SJSA1 (cell line): ENCODE measurements around the gene TNFRSF18. TPM values are rescaled to one million over a fixed set of nuclear protein-coding genes. Genes with fewer than 3 reads are reported as not detected.

ENCODE experiments used
- DNase-seq, 2 experiments: peaks; one replicate each; pipeline ENCODE4 v3.0.0-alpha.2; 2015 to 2020; ENCODE audit warnings: low spot score in 2 of 2, low read depth in 1 of 2
- H3K27ac ChIP-seq: fragments of 250-450 bp; sonication (Bioruptor Pico); 2 replicates; pipeline ENCODE4 v1.5.1; 2020; ENCODE audit warnings: mild to moderate bottlenecking, moderate library complexity
- H3K27me3 ChIP-seq: fragments of 250-450 bp; sonication (Bioruptor Pico); replicated peaks from 2 replicates; pipeline ENCODE4 v1.5.1; 2020; ENCODE audit warnings: mild to moderate bottlenecking, moderate library complexity
- H3K36me3 ChIP-seq: fragments of 250-450 bp; sonication (Bioruptor Pico); 2 replicates; pipeline ENCODE4 v1.5.1; 2020; ENCODE audit warnings: mild to moderate bottlenecking
- H3K4me1 ChIP-seq: fragments of 250-450 bp; sonication (Bioruptor Pico); replicated peaks from 2 replicates; pipeline ENCODE4 v1.6.1; 2021; ENCODE audit warnings: mild to moderate bottlenecking
- H3K4me3 ChIP-seq: fragments of 250-450 bp; sonication (Bioruptor Pico); 2 replicates; pipeline ENCODE4 v1.5.1; 2020; ENCODE audit warnings: mild to moderate bottlenecking
- H3K9me3 ChIP-seq: fragments of 250-450 bp; sonication (Bioruptor Pico); replicated peaks from 2 replicates; pipeline ENCODE4 v1.5.1; 2020; ENCODE audit warnings: mild to moderate bottlenecking
- total RNA-seq: library from RNA; depleted of rRNA; stranded (reverse); fragments of >200 nt; shearing (Covaris generic); gene quantifications from 2 replicates; pipeline ENCODE4 v1.2.3, GENCODE V29; 2014

TNFRSF18 gene
- total RNA-seq, 1 experiment from 2014 or later: not detected

DNA sequence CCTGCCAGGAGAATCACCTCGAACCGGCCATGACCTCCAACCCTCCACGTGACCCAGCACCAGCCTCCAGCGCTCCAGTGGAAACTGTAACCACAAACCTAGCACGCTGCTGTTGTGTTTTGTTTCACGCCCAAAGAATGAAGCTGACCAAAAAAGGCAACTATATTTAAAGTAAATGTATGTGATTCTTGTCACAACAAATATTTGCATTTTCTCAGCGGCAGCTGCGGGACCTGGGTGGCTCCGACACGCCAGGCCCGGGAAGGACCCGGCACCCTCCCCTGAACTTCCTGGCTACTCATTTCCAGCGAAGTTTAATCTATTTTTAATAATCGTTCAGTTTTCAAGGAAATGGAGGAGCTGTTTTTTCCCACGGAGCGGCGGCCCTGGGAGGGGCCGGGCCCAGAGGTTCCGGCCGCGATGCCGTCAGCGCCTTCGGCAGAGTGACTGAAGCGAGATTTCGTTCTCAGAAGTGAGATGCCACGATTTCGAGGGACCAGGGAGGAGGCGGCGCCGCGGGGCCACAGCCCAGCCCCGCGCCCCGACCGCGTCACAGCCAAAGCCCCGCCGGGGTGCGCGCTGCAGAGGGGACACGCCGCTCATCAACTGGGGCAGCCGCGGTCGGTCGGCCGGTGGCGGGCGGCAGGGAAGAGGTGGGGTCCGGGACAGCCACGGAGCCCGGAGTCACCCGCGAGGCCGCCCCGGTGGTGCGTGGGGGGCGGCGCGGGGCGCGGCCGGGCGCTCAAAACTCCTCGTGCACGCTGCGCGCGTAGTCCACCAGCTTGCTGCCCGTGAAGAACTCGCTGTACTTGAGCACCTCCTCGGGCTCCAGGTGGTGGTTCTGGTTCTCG lies 10.6 kb upstream of the TNFRSF18 start:
- Histone ChIP-seq H3K4me1 (no peaks in the 10 kb centered on the region), H3K27me3 (no peaks in the 10 kb centered on the region), H3K36me3 (peaks cover 62% of the 10 kb centered on the region), H3K4me3 (no peak overlapping the region), H3K27ac (no peak overlapping the region), H3K9me3 (no peaks in the 10 kb centered on the region)
- no peak for DNase-seq

DNA sequence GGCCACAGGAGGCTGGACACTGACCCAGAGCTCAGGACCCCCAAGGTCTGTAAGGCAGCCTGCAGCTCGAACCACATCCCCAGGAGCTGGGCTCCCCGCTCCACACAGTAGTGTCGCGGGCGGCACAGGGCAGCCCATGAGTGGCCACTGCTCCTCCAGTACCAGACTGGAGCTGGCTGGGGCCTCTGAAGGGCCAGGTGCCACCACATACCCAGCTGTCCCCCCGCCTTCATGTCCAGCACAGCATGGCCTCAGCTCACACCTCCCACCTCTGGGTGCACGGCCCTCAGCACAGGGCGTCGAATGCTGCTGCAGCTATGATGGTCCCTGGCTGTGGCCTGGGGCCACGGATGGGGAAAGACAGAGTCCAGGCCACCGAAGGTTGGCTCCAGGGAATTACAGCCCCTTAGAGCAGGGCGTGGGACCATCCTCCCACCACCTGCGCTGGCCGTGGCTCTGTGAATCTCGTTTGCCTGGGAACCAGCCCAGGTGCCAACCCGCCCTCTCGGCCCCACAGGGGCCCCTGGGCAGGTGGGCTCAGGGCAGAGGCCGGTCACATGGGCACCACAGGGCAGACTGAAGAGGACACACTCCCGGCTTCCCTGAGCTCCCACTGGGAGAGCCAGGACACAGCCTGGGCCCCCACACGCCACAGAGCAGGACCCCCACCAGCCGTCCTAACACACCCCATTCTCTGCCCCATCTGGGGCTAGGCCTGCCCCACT lies 9.7 kb upstream of the TNFRSF18 start:
- no peak for DNase-seq
- Histone ChIP-seq H3K4me1 (no peaks in the 10 kb centered on the region), H3K36me3 (peaks cover 54% of the 10 kb centered on the region), H3K27me3 (no peaks in the 10 kb centered on the region), H3K4me3 (no peak overlapping the region), H3K27ac (no peak overlapping the region), H3K9me3 (no peaks in the 10 kb centered on the region)

DNA sequence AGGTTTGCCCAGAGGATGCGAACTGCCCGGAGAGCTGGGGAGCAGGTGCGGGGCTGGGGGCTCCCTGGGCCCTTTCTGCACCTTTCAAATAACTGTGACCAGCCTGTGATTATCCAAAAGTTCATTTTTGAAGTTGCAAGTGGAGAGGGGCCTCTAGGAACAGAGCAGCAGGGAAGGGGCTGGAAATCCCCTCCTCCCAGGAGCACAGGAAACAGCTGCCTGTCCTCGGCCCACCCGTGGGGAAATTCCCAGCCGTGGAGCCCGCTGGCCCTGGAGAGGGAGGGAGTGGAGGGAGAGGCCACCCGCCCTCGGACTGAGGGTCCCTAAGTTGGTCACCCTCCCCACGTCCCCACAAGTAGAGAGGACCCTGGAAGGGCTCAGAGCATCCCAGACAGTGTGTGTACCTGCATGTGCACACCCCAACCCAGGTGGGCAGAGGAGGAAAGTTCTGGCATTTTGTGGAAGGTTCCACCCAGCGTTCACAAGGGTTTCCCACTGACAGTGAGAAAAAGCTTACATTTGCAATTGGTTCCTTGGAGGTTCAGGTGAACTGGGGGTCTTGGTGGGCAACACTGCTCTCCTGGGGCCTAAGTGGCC lies 8.8 kb upstream of the TNFRSF18 start:
- no peaks in the 10 kb centered on the region for H3K4me1 ChIP-seq
- H3K4me3 ChIP-seq: no peak overlapping the region
- DNase-seq: no peak
- H3K36me3 ChIP-seq: peaks cover 45% of the 10 kb centered on the region
- no peak overlapping the region for H3K27ac ChIP-seq
- H3K27me3 ChIP-seq: no peaks in the 10 kb centered on the region
- no peaks in the 10 kb centered on the region for H3K9me3 ChIP-seq

DNA sequence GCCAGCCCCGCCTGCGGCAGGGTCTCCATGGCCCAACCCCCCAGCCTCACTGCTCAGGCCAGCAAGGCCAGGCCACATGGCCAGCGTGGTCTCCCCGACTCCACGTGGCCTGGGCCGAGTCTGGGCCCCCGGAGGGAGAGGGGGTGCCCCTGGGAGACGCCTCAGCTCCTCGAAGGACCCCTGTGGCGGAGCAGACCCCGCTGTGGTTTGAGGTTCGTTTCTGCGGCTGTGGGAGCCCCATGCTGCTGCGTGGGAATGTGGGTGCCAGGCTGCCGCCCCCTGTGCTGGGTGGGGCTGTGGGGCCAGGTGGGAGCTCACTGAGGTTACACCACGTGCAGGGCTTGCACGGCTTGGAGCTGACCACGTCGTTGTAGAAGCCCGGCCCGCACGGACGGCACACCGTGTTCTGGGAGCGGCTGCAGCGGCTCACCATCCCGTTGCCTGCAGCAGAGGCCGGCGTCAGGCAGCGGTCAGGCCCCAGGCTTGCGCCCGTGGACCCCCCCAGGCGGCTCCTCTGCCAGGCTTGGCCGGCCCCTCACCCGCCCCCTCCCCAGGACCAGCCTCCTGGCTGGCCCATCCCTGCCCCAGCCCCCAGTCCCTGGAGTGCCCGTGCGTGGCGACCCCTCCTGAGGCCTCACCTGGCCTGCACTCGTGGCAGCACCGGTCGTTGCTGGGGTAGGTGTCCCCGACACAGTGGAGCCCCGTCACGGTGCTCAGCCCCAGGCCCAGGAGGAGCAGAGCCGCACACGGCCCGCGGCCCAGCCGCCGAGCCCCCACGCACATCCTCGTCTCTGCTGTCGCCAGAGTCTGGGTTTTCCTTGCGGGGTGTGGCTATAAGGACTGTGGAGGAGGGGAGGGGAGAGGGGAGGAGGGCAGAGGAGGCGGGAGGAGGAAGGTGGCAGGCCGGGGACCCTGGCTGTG lies 7.2 kb upstream of the TNFRSF18 start, which contains the start of gene TNFRSF4:
TSS of gene TNFRSF4 (minus strand) at position 809 of the 921 bp plus-strand sequence. CDS start at position 783, 26 bp downstream.
- Histone ChIP-seq H3K36me3 (peaks cover 32% of the 10 kb centered on the region), H3K27ac (no peak within 1 kb of the TSS), H3K4me3 (no peak within 1 kb of the TSS), H3K9me3 (no peaks in the 10 kb centered on the region), H3K27me3 (no peaks in the 10 kb centered on the region), H3K4me1 (peaks cover 6% of the 10 kb centered on the region)
- no peak for DNase-seq

DNA sequence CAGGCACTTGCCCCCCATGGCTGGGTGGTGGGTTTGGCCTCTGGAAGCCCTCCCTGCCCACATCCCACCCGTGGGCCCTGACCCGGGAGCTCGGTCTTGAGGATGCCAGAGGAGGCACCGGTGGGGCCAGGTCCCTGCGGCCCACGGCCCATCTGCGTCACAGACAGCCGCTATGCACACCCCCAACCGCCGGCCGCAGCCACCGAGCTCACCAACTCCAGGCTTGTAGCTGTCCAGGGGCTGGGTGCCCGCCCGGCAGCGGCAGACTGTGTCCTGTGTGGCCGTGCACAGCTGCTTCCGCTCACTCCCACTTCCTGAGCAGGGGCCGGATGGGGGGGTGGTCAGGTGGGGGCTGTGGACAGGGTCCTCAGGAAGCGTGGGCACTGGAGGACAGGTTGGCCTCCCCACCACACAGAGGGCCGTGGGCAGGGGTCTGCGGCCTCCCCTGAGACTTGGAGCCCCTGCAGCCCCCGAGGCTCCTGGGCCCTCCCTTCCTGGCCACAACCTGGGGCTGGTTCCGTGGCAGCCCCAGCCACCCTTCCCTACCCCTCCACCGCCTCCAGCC lies 6.5 kb upstream of the TNFRSF18 start:
- no peak for DNase-seq
- Histone ChIP-seq H3K36me3 (peaks cover 25% of the 10 kb centered on the region), H3K4me3 (no peak overlapping the region), H3K27me3 (no peaks in the 10 kb centered on the region), H3K27ac (no peak overlapping the region), H3K9me3 (no peaks in the 10 kb centered on the region), H3K4me1 (peaks cover 13% of the 10 kb centered on the region)

DNA sequence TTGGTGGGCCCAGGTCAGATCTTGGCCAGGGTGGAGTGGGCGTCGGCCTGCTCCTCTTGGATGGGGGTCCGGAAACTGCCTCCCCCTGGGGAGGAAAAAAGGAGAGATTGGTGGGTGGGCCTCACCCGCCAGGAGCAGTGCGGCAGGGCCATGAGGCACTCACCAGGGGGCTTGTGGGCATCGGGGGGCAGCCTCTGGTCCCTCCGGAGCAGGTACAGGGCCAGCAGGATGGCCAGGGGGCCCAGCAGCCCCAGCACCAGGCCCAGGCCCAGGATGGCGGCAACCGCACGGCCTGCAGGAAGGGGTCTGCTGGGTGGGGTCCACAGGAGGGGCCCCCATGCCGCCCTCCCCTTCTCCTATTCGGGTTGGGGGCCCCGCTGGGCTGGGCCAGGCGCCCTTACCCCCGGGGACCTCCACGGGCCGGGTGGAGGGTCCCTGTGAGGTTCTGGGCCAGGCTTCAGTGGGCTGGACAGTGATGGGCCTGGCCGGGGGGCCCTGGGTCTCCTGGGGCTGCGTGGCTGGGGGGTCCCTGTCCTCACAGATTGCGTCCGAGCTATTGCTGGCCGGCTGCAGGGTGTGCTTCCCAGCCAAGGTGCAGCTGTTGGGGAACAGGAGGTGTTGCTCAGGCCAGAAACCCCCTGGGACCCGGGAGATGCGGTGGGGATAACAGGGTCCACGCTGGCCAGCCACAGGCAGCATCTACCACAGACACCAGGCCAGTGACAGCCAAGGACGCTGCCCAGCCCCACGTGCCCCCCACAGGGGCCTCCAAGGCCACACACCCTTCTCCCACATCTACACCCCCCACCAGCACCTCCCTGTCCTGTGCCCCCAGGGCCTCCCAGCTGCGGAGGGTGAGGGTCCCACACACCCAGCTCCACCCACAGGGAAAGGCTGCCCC lies 5.4 kb upstream of the TNFRSF18 start:
- no peak for DNase-seq
- Histone ChIP-seq H3K27me3 (no peaks in the 10 kb centered on the region), H3K9me3 (no peaks in the 10 kb centered on the region), H3K4me1 (peaks cover 17% of the 10 kb centered on the region), H3K27ac (no peak overlapping the region), H3K36me3 (peaks cover 16% of the 10 kb centered on the region), H3K4me3 (no peak overlapping the region)

DNA sequence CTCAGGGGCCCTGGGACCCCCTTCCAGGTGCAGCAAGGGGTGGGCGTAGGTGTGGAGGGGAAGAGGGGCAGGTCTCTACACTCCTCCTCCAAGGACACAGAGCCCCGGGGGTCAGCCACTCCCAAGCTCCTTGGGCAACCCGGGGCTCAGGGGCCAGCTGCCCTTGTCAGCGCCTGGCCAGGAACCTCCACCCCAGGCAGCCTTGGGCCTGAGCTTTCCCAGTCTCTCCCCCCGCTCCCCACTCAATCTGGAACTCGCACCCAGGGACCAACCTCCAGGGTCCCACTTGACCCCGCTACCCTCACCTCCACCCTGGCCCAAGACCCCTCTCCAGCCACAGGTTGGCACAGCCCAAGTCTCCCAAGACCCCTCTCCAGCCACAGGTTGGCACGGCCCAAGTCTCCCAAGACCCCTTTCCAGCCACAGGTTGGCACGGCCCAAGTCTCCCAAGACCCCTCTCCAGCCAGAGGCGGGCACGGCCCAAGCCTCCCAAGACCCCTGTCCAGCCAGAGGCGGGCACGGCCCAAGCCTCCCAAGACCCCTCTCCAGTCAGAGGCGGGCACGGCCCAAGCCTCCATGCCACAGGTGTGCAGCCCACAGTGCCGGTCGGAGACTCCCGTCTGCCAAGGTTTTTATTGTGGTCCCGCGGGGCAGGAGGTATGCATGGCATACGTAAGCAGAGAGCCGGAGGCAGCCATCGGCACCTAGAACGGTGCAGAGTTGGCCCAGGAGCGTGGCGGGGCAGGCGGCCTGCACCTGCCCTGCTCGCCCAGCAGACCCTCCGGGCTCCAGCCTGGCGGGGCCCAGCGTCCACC lies 4.5 kb upstream of the TNFRSF18 start:
- H3K9me3 ChIP-seq: no peaks in the 10 kb centered on the region
- no peaks in the 10 kb centered on the region for H3K27me3 ChIP-seq
- H3K36me3 ChIP-seq: peaks cover 8% of the 10 kb centered on the region
- DNase-seq: no peak
- H3K4me3 ChIP-seq: no peak overlapping the region
- peaks cover 17% of the 10 kb centered on the region for H3K4me1 ChIP-seq
- H3K27ac ChIP-seq: no peak overlapping the region

DNA sequence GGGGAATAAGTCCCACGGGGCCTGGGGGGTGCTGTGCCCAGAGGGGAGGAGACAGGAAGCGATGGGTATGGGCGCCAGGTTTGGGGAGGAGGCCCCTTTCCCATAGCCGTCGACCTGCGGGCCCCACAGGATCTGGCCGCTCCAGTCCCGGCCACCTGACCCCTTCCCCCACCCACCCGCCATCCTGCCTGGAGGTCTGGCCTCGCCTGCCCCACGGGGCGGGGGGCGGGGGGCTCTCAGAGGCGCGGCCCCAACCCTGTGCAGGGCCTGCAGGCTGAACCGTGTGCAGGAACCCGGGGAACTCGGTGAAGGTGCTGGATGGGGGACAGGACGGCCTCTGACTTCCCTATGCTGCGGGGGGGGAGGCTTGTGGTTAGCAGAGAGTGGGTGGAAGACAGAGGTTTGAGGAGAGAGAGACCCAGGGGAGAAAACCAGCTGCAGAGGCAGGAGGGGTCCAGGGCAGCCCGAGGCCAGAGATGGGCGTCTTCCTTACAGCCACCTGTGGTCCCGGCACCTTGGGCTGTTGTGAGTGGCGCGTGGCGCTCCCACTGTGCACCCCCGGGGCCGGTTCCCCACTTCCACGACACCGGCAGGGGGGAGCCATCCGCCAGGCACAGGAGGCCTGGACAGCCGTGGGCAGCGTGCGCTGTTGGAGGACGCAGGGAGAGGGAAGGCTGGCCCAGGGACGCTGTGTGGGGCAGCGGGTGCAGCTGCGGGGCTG lies 2.5 kb upstream of the TNFRSF18 start:
- peak overlapping the region; percentile 25; the same call in 1 of the 2 replicates for H3K27ac ChIP-seq
- no peak overlapping the region for H3K4me3 ChIP-seq
- no peaks in the 10 kb centered on the region for H3K36me3 ChIP-seq
- no peak for DNase-seq
- peaks cover 17% of the 10 kb centered on the region for H3K4me1 ChIP-seq
- H3K9me3 ChIP-seq: no peaks in the 10 kb centered on the region
- no peaks in the 10 kb centered on the region for H3K27me3 ChIP-seq

DNA sequence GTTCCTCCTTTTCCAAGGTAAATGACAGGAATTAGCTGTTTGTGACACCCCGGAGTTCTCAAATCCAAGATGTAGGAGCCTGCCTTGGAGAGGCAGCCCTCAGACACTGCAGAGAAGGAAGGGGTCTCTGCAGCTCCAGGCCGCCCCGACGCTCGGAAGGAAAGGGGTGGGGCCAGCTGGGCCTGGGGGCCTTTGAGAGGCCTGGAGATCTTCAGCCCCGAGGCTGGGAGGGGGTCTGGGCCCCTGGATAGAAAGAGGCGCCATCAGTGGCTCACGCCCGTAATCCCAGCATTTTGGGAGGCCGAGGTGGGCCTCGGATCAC lies 1.1 kb upstream of the TNFRSF18 start:
- Histone ChIP-seq H3K4me1 (peaks cover 17% of the 10 kb centered on the region), H3K36me3 (no peaks in the 10 kb centered on the region), H3K27me3 (no peaks in the 10 kb centered on the region), H3K27ac (no peak overlapping the region), H3K4me3 (no peak overlapping the region), H3K9me3 (no peaks in the 10 kb centered on the region)
- DNase-seq: no peak

DNA sequence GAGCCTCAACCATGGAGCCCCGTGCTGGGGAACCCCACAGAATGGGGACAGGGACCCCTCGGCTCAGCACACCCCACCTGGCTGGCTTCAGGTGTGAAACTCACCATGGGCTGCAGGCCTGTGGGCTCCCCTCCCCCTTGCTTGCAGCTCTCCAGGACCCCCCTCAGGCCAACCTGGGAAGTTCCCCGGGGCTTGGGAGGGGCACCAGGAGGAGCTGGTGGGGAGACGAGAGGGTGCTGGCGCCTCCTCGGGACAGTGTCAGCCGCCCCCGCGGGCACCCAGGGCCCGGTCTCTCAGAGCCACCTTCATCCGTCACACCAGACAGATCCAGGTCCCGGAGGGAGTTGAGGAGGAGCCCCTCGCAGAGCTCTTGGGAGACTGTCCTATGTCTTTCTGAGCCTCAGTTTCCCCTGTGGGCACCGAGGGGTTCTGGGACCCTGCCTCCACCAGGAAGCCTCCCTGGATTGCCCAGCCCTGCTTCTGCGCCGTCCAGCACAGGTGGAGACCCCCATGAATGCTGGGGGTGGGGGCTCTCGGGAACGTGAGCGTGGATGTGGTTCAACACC lies 657 bp upstream of the TNFRSF18 start:
- Histone ChIP-seq H3K4me1 (peaks cover 17% of the 10 kb centered on the region), H3K4me3 (no peak overlapping the region), H3K36me3 (no peaks in the 10 kb centered on the region), H3K9me3 (no peaks in the 10 kb centered on the region), H3K27ac (no peak overlapping the region), H3K27me3 (no peaks in the 10 kb centered on the region)
- DNase-seq: no peak

DNA sequence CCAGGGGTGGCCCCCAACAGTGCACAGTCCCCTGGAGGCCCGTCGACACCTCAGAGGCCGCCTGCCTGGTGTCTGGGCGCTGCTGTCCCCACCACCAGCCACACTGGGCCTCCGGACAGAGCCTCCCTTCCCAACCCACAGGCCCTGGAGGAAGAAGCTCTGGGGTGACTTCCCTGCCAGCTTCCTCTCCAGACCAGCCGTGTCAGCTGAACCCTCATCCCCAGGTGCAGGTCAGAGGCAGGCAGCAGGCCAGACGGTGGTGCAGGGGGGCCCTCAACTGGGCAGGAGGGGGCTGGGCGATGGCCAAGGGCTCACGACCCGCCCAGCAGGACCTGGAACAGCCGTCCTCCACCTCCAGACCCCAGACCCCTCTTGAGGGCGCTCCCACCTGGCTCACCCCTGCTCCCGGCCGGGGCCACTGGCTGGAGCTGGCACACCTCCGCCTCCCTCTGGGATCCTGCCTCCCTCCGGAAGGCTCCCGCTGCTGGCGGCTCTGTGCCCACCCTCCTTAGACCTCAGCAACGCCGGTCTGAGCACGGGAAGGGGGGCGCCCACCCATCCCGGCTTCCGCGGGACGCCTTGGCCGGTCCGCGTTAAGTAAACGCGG lies 520 bp downstream of the TNFRSF18 start:
- no peaks in the 10 kb centered on the region for H3K36me3 ChIP-seq

More for the DNA sequence above, 520 bp downstream of the TNFRSF18 start:
- Histone ChIP-seq H3K27ac (no peak overlapping the region), H3K9me3 (no peaks in the 10 kb centered on the region), H3K27me3 (0 out of 2 replicates have a peak, but pooled peaks cover 3% of the 10 kb centered on the region), H3K4me3 (no peak overlapping the region), H3K4me1 (peaks cover 20% of the 10 kb centered on the region)
- no peak for DNase-seq
